GM18873 (cell line): Measurements from ENCODE around the gene NEU1.
A peak's percentile ranks its signal among the peaks of the same experiment; 100 is the strongest.
"Not testable (repeated sequence)": the region's sequence is repeated elsewhere in the genome, so short reads cannot be mapped to it uniquely, and the experiment has no call there.

Experiments used
- ATAC-seq: cut with Tn5 transposase; IDR thresholded peaks from one replicate; pipeline ENCODE4 v1.9.1; 2021; ENCODE audit warnings: mild to moderate bottlenecking, moderate library complexity, moderate number of reproducible peaks; ENCODE audit not compliant: unreplicated experiment, low FRiP score

The NEU1 gene

DNA sequence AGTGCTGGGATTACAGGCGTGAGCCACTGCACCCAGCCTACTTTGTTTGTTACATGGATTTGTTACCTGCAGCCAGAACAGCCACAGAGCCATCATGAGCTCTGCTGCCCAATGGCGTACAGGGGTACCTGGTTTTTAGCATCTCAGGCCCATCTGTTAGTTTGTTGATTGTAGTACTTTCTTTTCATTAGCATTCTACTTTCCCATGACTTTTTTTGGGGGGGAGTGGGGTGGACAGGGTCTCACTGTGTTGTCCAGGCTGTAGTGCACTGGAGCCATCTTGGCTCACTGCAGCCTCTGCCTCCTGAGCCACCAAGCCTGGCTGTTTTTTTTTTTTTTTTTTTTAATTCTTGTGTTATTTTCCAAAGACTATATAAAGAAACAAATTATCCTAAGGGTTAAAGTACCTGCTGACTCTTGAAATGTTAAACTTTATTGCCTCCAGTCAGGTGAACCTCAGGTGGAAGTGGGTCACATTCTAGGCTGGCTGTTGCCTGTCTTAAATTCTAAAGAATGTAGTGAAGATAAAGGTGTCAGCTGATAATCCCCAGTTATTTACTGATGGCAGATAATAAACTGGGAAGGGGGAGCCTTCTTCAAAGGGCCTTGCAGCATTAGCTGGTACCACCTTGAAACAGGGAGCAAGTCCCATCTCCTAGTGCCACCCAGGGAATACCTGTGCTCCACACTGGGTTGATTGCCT is 15.2 kb downstream of the NEU1 start:
- no peak for ATAC-seq

DNA sequence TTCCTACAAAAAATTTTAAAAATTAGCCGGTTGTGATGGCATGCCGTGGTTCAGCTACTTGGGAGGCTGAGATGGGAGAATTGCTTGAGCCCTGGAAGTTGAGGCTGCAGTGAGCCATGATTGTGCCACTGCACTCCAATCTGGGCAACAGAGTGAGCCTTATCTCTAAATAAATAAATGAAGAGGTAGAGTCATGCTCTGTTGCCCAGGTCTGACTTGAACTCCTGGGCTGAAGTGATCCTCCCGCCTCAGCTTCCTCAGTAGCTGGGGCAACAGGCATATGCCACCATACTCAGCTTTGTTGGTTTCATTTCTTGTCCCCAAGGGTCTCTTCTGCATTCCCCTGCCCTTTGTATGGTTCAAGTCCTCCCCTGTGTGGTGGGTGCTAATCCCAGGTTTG is 18.1 kb downstream of the NEU1 start:
- no peak for ATAC-seq

DNA sequence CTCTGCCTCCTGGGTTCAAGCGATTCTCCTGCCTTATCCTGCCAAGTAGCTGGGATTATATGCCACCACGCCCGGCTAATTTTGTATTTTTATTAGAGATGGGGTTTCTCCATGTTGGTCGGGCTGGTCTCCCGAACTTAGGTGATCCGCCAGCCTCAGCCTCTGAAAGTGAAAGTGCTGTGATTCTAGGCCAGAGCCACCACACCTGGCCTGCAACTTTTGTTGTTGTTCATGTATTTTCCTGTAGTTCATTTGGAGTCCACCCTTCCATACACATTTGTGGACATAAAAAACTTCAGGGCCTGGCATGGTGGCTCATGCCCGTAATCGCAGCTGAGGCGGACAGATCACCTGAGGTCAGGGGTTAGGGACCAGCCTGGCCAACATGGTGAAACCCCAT is 20.6 kb downstream of the NEU1 start:
- no peak for ATAC-seq

DNA sequence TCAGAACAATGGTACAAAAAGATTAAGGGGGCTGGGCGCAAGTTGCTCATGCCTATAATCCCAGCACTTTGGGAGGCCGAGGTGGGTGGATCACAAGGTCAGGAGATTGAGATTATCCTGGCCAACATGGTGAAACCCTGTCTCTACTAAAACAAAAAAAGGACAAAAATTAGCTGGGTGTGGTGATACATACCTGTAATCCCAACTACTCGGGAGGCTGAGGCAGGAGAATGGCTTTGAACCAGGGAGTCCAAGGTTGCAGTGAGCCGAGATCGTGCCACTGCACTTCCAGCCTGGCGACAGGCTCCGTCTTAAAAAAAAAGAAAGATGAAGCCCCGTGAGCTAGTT is 22.9 kb downstream of the NEU1 start:
- not testable (repeated sequence) for ATAC-seq

DNA sequence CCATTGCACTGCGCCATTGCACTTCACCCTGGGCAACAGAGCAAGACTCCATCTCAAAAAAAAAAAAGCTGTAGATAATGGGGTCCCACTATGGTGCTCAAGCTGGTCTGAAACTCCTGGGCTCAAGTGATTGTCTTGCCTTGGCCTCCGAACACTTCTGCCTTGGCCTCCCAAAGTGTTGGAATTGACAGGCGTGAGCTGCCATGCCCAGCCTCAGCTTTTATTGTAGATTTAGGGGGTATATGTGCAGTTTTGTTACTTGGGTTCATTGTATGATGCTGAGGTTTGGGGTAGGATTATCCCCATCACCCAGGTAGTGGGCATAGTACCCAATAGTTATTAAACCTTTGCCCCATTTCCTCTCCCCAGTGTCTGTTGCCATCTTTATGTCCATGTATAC is 23.7 kb downstream of the NEU1 start:
- ATAC-seq, result no peak

DNA sequence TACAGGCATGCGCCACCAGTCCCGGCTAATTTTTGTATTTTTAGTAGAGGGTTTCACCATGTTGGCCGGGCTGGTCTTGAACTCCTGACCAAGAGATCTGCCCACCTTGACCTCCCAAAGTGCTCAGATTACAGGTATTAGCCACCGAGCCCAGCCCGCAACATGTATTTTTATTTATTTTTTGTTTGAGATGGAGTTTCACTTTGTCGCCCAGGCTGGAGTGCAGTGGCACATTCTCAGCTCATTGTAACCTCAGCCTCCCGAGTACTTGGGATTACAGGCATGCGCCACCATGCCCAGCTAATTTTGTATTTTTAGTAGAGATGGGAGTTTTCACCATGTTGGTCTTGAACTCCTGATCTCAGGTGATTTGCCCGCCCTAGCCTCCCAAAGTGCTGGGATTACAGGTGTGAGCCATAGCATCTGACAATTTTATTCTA is 24.5 kb downstream of the NEU1 start:
- not testable (repeated sequence) for ATAC-seq

DNA sequence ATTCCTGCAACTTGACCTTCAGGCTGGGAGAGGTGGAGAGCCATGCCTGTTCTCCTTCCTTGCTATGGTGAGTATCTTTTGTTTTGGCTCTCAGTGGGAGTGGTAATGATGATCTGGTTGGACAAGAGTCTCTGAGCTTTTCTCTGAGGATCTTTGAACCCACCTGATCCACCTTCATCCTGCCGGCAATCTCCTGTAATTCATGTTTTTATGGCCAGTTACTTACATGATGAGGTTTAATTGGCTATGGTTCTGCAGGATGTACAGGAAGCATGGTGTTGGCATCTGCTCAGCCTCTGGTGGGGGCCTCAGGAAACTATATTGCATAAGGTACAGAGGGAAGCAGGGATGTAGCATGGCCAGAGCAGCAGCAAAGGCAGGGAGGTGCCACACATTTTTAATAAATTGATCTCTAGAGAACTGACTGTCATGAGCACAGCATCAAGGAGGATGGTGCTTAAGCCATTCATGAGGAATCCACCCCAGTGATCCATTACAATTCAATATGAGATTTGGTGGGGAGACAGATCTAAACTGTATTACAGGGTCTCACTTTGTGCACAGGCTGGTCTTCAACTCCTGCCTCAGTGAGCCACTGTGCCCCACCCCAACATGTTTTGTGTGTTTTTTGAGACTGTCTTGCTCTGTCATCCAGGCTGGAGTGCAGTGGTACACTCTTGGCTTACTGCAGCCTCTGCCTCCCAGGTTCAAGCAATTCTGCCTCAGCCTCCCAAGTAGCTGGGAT is 25.1 kb downstream of the NEU1 start:
- ATAC-seq, result no peak

DNA sequence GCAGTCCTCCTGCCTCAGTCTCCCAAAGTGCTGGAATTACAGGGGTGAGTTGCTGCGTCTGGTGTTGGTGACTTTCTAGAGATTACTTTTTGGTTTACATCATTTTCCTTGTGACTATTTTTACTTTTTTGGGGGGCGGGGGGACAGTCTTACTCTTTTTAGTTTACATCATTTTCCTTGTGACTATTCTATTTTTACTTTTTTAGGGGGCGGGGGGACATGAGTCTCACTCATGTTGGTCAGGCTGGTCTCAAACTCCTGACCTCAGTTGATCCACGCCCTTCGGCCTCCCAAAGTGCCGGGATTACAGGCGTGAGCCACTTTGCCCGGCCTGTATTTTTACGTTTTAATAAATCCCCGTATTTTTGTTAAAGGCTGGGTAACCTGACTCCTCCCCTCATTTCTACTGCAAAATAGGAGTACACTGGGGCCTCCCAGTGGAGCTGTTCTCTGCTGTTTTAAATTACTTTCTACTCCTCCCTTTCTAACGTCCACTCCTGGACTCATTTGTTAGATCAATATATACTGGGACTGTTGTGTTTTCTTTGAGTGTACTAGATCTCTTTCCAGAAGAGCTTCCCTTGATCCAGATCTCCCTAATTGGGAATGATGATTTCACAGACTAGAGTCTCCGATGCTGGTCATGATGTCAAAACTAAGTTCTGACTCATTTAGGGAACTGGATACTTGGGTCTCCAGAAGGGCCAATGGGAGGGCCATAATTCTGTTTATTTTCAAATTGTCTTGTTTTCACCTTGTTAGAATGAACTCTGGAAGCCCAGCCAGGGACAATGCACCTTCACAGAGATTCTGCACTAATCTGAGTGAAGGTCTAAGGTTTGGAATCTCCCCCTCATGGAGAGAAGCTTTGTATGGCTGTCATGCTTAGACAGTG is 25.9 kb downstream of the NEU1 start:
- no peak for ATAC-seq

DNA sequence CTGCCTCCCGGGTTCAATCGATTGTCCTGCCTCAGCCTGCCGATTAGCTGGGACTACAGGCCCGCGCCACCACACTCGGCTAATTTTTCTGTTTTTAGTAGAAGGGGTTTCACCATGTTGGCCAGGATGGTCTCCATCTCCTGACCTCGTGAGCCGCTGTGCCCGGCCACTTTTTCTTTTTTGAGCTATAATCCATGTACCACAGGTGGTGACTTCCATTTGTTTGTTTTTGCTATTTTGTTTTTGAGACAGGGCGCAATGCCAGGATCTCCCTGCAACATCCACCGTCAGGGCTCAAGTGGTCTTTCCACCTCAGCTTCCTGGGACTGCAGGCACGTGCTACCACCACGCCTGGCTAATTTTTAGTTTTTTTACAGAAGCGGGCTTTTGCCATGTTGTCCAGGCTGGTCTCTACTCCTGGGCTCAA is 26.6 kb downstream of the NEU1 start:
- ATAC-seq, result no peak

DNA sequence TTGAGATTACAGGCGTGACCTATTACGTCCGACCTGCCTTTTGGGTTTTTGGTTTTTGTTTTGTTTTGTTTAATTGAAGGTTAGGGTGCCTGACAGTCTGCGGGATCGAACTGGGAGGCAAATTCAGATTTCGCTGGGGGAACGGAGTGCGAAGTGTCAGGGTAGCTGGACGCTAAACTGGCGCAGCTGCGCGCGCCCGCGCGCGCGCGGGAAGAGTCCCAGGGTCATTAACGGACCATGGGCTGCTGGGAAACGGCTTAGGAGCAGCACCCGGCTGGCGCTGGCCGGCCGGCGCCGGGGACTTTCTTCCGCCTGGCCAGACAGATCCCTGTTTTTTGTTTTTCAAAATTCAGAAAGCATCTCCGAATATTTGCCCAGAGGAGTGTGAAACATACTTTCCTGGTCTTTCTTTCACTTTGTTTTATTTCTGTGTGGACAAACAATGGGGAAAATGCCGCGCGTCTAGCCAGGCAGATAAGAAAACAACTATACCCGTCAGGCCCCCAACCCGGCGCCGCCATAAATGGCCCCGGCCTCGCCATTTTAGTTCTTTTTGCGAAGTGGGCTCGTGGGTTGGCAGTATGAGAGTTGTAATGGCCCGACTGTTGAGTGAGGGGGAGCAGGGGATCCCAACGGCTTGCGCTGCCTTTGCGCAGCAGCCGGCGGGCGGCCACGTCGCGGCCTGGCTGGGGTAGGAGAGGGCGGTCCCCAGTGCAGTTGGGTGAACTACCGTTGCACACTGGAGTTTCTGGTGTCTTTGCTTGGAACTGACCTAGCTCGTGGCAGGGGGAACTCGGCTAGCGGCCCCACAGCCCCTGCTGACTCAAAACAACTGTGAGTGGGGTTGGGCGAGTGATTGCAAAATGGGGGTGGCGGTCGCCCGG is 28.0 kb downstream of the NEU1 start:
- ATAC-seq, result no peak

DNA sequence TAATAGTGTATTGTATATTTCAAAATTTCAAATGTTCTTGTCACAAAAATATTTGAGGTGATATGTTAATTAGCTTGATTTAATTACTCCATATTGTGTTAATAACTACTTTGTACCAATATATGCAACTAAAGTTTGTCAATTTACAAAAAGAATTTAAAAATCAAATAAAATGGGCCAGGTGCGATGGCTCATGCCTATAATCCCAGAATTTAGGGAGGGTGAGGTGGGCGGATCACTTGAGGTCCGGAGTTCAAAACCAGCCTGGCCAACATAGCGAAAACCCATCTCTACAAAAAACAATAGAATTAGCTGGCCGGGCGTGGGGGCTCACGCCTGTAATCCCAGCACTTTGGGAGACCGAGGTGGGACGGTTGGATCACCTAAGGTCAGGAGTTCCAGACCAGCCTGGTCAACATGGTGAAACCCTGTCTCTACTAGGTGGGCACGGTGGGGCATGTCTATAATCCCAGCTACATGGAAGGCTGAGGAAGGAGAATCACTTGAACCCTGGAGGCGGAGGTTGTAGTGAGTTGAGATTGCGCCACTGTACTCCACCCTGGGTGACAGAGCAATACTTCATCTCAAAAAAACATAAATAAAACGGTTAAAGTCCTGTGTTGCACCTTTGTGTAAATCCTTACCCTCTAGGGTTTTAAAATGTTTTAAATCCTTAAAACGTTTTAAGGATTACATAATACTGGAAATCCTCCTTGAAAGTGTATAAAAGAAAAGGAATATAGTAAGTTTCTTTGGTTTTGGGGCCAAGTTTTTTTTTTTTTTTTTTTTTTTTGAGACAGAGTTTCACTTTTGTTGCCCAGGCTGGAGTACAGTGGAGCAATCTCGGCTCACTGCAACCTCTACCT is 31.0 kb downstream of the NEU1 start:
- no peak for ATAC-seq

DNA sequence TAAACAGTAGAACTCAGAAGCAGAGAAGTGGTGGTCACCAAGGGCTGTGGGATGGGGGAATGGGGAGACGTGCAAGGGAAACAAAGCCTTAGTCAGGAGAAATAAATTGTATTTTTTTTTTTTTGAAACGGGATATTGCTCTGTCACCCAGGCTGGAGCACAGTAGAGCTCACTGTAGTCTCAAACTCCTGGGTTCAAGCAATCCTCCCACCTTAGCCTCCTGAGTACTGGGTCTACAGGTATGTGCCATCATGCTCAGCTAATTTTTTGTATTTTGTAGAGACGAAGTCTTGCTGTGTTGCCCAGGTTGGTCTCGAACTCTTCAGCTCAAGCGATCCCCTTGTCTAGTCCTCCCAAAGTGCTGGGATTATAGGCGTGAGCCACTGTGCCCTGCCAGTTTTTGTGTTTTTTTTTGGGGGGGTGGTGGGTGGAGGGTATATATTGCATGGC is 31.7 kb downstream of the NEU1 start:
- ATAC-seq, result no peak

DNA sequence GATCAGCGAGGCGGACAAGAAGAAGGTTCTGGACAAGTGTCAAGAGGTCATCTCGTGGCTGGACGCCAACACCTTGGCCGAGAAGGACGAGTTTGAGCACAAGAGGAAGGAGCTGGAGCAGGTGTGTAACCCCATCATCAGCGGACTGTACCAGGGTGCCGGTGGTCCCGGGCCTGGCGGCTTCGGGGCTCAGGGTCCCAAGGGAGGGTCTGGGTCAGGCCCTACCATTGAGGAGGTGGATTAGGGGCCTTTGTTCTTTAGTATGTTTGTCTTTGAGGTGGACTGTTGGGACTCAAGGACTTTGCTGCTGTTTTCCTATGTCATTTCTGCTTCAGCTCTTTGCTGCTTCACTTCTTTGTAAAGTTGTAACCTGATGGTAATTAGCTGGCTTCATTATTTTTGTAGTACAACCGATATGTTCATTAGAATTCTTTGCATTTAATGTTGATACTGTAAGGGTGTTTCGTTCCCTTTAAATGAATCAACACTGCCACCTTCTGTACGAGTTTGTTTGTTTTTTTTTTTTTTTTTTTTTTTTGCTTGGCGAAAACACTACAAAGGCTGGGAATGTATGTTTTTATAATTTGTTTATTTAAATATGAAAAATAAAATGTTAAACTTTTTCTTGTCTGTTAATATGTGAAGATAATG is 32.9 kb downstream of the NEU1 start:
- no peak for ATAC-seq

DNA sequence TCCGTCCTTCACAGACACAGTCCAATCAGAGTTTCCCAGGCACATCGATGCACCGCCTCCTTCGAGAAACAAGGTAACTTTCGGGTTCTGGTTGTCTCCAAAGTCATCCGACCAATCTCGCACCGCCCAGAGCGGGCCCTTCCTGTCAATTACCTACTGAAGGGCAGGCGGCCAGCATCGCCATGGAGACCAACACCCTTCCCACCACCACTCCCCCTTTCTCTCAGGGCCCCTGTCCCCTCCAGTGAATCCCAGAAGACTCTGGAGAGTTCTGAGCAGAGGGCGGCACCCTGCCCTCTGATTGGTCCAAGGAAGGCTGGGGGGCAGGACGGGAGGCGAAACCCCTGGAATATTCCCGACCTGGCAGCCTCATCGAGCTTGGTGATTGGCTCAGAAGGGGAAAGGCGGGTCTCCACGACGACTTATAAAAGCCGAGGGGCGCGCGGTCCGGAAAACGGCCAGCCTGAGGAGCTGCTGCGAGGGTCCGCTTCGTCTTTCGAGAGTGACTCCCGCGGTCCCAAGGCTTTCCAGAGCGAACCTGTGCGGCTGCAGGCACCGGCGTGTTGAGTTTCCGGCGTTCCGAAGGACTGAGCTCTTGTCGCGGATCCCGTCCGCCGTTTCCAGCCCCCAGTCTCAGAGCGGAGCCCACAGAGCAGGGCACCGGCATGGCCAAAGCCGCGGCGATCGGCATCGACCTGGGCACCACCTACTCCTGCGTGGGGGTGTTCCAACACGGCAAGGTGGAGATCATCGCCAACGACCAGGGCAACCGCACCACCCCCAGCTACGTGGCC is 35.1 kb downstream of the NEU1 start, which contains the start of gene HSPA1B:
Gene HSPA1B (plus strand): TSS at position 453 of the 794 bp plus-strand sequence. CDS start 213 bp downstream, at position 666.
- peak; percentile 60 for ATAC-seq

DNA sequence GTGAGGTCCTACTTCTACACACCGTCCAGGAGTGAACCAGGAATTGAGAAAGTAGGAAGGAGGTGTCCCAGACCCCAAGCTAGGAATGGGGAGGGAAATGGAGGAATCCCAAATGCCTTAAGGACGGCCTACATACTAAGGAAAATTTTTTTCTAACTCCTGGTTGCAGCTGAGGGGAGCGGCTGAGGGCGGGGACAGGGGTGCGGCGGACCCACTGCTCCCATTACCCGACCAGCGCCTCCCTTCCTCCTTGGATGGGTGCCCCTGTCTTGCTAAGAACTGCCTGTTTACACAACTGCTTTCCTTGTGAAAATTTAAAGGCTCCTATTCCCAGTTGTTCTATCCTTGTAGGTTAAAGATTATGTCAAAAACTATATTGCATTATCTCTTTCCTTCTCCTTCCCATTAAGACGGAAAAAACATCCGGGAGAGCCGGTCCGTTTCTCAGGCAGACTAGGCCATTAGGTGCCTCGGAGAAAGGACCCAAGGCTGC is 35.8 kb downstream of the NEU1 start:
- ATAC-seq, result peak; percentile 6

DNA sequence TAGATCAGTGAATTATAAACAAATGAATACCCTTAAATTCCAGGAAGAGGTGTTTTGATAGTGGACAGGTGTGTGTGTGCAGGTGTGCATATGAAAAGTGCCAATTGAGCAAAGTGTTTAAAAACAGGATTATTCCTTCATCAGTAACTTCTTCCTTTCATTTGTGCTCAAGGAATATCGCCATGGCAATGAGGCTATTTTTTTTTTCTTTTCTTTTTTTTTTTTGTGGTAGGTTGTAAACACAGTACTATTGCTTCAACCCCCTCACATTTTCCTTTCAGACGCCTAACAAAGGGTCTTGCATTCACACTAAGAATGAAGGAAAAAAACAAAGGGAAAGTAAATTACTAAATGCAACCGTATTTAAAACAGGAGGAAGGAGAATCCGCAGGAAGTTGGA is 37.1 kb downstream of the NEU1 start:
- no peak for ATAC-seq

DNA sequence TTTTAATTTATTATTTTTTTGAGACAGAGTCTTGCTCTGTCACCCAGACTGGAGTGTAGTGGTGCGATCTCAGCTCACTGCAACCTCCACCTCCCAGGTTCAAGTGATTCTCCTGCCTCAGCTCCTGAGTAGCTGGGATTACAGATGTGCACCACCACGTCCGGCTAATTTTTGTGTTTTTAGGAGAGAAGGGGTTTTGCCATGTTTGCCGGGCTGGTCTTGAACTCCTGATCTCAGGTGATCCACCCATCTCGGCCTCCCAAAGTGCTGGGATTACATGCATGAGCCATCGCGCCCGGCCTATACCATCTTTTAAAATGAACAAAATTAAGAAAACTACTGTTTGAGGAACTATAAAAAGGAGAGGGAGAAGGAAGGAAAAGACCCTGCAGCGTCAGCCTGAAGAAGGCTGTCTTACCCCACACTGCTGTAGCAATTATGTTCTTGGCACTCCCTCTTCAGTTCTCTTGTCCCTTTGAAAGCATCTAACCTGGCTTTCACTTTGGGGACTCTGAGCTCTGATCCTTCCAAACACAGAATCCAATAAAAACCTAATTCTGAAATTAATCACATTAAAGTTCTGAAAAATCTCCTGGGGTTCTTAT is 38.9 kb downstream of the NEU1 start:
- not testable (repeated sequence) for ATAC-seq
